Natural killer cell (primary cell): Measurements from ENCODE around the gene RFX8. TPM values are rescaled to one million over a fixed set of nuclear protein-coding genes. Genes with fewer than 3 reads are reported as not detected.

Experiments
- ATAC-seq, 3 donors: fragments of 150-1000 bp in 2 of 3; fragments of 200-7000 bp in 1 of 3; cut with Tn5 transposase; 1 replicate in 1 of 3; 2 replicates in 2 of 3; pipeline ENCODE4 v1.10.0; 2021; ENCODE audit warnings: mild to moderate bottlenecking in 2 of 3, moderate library complexity in 2 of 3
- DNase-seq, 2 donors: peaks; one replicate each; pipeline versions ENCODE4 v3.0.0 to v3.0.0-alpha.2; 2013 to 2021; ENCODE audit warnings: mixed read lengths in 1 of 2
- H3K27ac ChIP-seq: one replicate; pipeline ENCODE4 v1.5.1; 2013; ENCODE audit warnings: mild to moderate bottlenecking, low read length
- H3K27me3 ChIP-seq: one replicate; pipeline ENCODE4 v1.6.1; 2013; ENCODE audit warnings: low read length; ENCODE audit not compliant: control insufficient read depth, insufficient read depth
- H3K36me3 ChIP-seq: one replicate; pipeline ENCODE4 v1.6.1; 2013; ENCODE audit warnings: low read length; ENCODE audit not compliant: control insufficient read depth, insufficient read depth
- H3K4me1 ChIP-seq: one replicate; pipeline ENCODE4 v1.6.1; 2013; ENCODE audit warnings: low read length; ENCODE audit not compliant: control insufficient read depth, insufficient read depth
- H3K4me3 ChIP-seq: one replicate; pipeline ENCODE4 v1.5.1; 2013; ENCODE audit warnings: low read length
- H3K9me3 ChIP-seq: one replicate; pipeline ENCODE4 v1.6.1; 2013; ENCODE audit warnings: low read length; ENCODE audit not compliant: control insufficient read depth, insufficient read depth
- H3K27ac Mint-ChIP-seq, 2 donors: one replicate each; pipeline ENCODE4 v1.8.0; 2022; ENCODE audit warnings: mild to moderate bottlenecking in 2 of 2, mixed read lengths in 2 of 2, moderate library complexity in 1 of 2
- H3K27me3 Mint-ChIP-seq, 2 donors: one replicate each; pipeline ENCODE4 v1.8.0; 2022; ENCODE audit warnings: low read depth in 2 of 2, mixed read lengths in 2 of 2
- H3K36me3 Mint-ChIP-seq: one replicate; pipeline ENCODE4 v1.8.0; 2022; ENCODE audit warnings: mixed read lengths
- H3K4me1 Mint-ChIP-seq, 2 donors: one replicate each; pipeline ENCODE4 v1.8.0; 2022; ENCODE audit warnings: mixed read lengths in 2 of 2
- H3K4me3 Mint-ChIP-seq: one replicate; pipeline ENCODE4 v1.8.0; 2022; ENCODE audit warnings: mild to moderate bottlenecking, moderate library complexity, mixed read lengths
- H3K9me3 Mint-ChIP-seq, 2 donors: one replicate each; pipeline ENCODE4 v1.8.0; 2022; ENCODE audit warnings: mixed read lengths in 2 of 2
- CTCF ChIP-seq: fragments of 200-600 bp; IDR thresholded peaks from one replicate; pipeline ENCODE4 v1.8.0; 2022; ENCODE audit warnings: antibody characterized with exemption
- WGBS: methylation state at CpG from one replicate; pipeline ENCODE4 v1.1.7; 2013; ENCODE audit warnings: missing lambda C conversion rate; ENCODE audit not compliant: insufficient coverage; 5-methylcytosine and 5-hydroxymethylcytosine counted together
- intact Hi-C: fragments of 100-400 bp; cut with micrococcal nuclease; formaldehyde crosslinking; loops from one replicate; pipeline ENCODE4 v1.14.2; 2022
- total RNA-seq, 4 donors: library from RNA; stranded (reverse); fragments of 120-200 nt in 1 of 4; gene quantifications; one replicate each; pipeline versions ENCODE4 v1.2.3 to v1.2.4, GENCODE V29; 2013 to 2022

RFX8 gene
- total RNA-seq, 3 donors from 2014 or later (not counting 1 experiment from before 2014, with no cell fraction given) = 0.68 TPM; not detected in 2

DNA sequence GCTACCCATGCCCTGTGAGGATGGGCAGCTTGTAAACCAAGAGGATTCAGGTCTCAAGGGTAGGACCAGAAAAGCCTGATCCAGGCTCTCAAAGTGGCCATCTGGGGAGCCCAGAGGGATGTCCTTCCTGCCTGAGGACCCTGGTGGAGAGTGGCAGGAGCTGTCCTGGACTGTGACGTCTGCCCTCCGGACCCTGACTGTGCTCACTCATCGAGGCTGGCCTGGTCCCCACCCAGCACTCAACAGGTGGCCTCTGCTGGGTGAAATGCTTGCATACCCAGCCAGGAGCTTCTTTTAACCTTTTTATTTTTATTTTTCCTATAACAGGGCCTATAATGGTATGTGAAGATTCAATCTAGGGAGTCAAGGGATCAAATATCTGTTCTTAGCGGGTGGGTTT, 112.1 kb downstream of the RFX8 start:
- Mint-ChIP-seq H3K36me3 (no peaks in the 10 kb centered on the region), H3K27ac (no peak overlapping the region), H3K9me3 (no peaks in the 10 kb centered on the region), H3K27me3 (peaks cover 0 to 3% of the 10 kb centered on the region in 2 donors), H3K4me3 (no peak overlapping the region), H3K4me1 (peaks cover 18% of the 10 kb centered on the region in 2 donors)
- no peak overlapping the region for H3K4me3 ChIP-seq
- no peaks in the 10 kb centered on the region for H3K36me3 ChIP-seq
- 88% methylated on average over 4 of the region's 4 CpGs for WGBS
- no peak overlapping the region for H3K27ac ChIP-seq
- no peaks in the 10 kb centered on the region for H3K9me3 ChIP-seq
- TF ChIP-seq CTCF = no peak
- H3K27me3 ChIP-seq = no peaks in the 10 kb centered on the region
- intact Hi-C loops = no loop called here
- ATAC-seq (no peak), DNase-seq (no peak)
- H3K4me1 ChIP-seq = peaks cover 16% of the 10 kb centered on the region

- H3K36me3 ChIP-seq = no peaks in the 10 kb centered on the region
- no peak for ATAC-seq
Observed at GRCh38 chr2:101362316-101362715, 112.6 kb downstream of the RFX8 start.

DNA sequence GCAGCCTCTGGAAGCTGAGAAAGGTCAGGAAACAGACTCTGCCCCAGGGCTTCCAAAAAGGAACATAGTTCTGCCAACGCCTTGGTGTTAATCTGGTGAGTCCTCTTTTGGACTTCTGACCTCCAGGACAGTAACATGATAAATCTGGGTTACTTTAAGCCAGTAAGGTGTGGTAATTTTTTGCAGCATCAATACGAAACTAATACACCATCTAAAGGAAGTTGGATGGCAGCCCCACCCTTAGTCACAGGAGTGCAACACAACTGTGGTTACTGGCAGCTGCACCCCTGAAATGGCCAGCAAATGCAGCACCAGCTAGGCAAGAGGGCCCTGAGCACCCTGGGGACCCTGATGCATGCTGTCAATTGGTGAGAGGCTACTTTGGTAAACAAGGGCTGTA, 113.4 kb downstream of the RFX8 start:
- Histone ChIP-seq H3K27me3 (no peaks in the 10 kb centered on the region), H3K9me3 (no peaks in the 10 kb centered on the region), H3K36me3 (no peaks in the 10 kb centered on the region), H3K4me1 (peaks cover 16% of the 10 kb centered on the region), H3K27ac (no peak overlapping the region), H3K4me3 (no peak overlapping the region)
- no peak for TF ChIP-seq CTCF
- DNase-seq = peak in 1 of 2 donors; percentile 47
- Mint-ChIP-seq H3K9me3 (no peaks in the 10 kb centered on the region), H3K27ac (no peak overlapping the region), H3K4me3 (no peak overlapping the region), H3K27me3 (peaks cover 0 to 3% of the 10 kb centered on the region in 2 donors), H3K4me1 (peaks cover 18% of the 10 kb centered on the region in 2 donors), H3K36me3 (no peaks in the 10 kb centered on the region)
- intact Hi-C loops = no loop called here
- 43% methylated on average over 2 of the region's 2 CpGs for WGBS
- peak in 2 of 3 donors; percentile 52 to 64 for ATAC-seq

More at GRCh38 chr2:101362316-101362715, 112.6 kb downstream of the RFX8 start:
- Mint-ChIP-seq H3K36me3 (no peaks in the 10 kb centered on the region), H3K9me3 (no peaks in the 10 kb centered on the region), H3K4me3 (no peak overlapping the region), H3K4me1 (peaks cover 18% of the 10 kb centered on the region in 2 donors), H3K27ac (no peak overlapping the region), H3K27me3 (peaks cover 0 to 3% of the 10 kb centered on the region in 2 donors)
- H3K27ac ChIP-seq = no peak overlapping the region
- no peak for TF ChIP-seq CTCF
- H3K4me3 ChIP-seq = no peak overlapping the region
- DNase-seq = peak in 1 of 2 donors; percentile 46
- H3K4me1 ChIP-seq = peaks cover 16% of the 10 kb centered on the region
- H3K27me3 ChIP-seq = no peaks in the 10 kb centered on the region
- intact Hi-C loops = no loop called here
- H3K9me3 ChIP-seq = no peaks in the 10 kb centered on the region
- WGBS = 91% methylated on average over 2 of the region's 3 CpGs

DNA sequence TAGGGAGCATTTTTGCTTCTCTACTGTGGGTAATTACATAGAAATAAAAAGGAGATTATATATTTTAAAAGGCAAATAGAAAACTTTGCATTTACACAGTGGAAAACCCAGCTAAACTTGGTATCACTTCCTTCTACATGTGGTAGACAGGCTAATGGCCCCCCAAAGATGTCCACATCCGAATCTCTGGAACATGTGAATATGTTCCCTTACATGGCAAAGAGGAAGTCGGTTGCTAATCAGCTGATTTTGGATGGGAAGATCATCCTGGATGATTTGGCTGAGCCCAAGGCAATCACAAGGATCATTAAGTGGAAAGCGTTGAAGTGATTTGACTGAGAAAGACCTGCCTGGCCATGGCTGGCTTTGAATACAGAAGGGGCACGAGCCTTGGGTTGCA, 113.8 kb downstream of the RFX8 start:
- no peak for TF ChIP-seq CTCF
- H3K9me3 ChIP-seq = no peaks in the 10 kb centered on the region
- H3K27me3 ChIP-seq = no peaks in the 10 kb centered on the region
- H3K36me3 ChIP-seq = no peaks in the 10 kb centered on the region
- no peak for ATAC-seq
- no peak for DNase-seq
- intact Hi-C loops = no loop called here
- no peak overlapping the region for H3K27ac ChIP-seq
- H3K27me3 Mint-ChIP-seq = peaks cover 0 to 3% of the 10 kb centered on the region in 2 donors
- peaks cover 16% of the 10 kb centered on the region for H3K4me1 ChIP-seq
- H3K9me3 Mint-ChIP-seq = no peaks in the 10 kb centered on the region
- 79% methylated on average over 4 of the region's 4 CpGs for WGBS
- H3K27ac Mint-ChIP-seq = no peak overlapping the region
- peaks cover 18% of the 10 kb centered on the region in 2 donors for H3K4me1 Mint-ChIP-seq
- no peaks in the 10 kb centered on the region for H3K36me3 Mint-ChIP-seq
- no peak overlapping the region for H3K4me3 Mint-ChIP-seq
- no peak overlapping the region for H3K4me3 ChIP-seq
